ENCODE data around the gene SMAP1. TPM values are rescaled to one million over a fixed set of nuclear protein-coding genes. Genes with fewer than 3 reads are reported as not detected.

SMAP1 gene
- total RNA-seq, 2 donors from 2014 or later, result 13.7 to 26.0 TPM

GRCh38 chr6:70668499-70668812, 773 bp downstream of the SMAP1 start:
- no peak for TF ChIP-seq CTCF (IDR thresholded peaks at IDR 0.05)
- ATAC-seq (ENCODE audit: insufficient number of reproducible peaks, low FRiP score, low read depth) (no peak), DNase-seq (ENCODE audit: low spot score) (no peak)
- Histone ChIP-seq H3K36me3 (no peaks in the 10 kb centered on the region), H3K4me3 (peak overlapping the region; percentile 90), H3K27me3 (replicated peaks; ENCODE audit: insufficient read depth) (no peaks in the 10 kb centered on the region), H3K9me3 (no peaks in the 10 kb centered on the region), H3K4me1 (ENCODE audit: control insufficient read depth in 1 of 2, low read depth in 2 of 2) (peaks cover 9 to 26% of the 10 kb centered on the region in 2 donors), H3K27ac (peak overlapping the region; percentile 76 to 89)

GRCh38 chr6:70669133-70669532, 1.4 kb downstream of the SMAP1 start:
- Histone ChIP-seq H3K9me3 (no peaks in the 10 kb centered on the region), H3K27ac (no peak overlapping the region), H3K27me3 (replicated peaks; ENCODE audit: insufficient read depth) (no peaks in the 10 kb centered on the region), H3K4me1 (ENCODE audit: control insufficient read depth in 1 of 2, low read depth in 2 of 2) (peaks cover 9 to 26% of the 10 kb centered on the region in 2 donors), H3K4me3 (peak overlapping the region; percentile 90), H3K36me3 (no peaks in the 10 kb centered on the region)
- DNase-seq (ENCODE audit: low spot score), result no peak
- no peak for ATAC-seq (ENCODE audit: insufficient number of reproducible peaks, low FRiP score, low read depth)
- TF ChIP-seq CTCF (IDR thresholded peaks at IDR 0.05), result no peak

- Histone ChIP-seq H3K9me3 (no peaks in the 10 kb centered on the region), H3K27ac (no peak overlapping the region), H3K36me3 (no peaks in the 10 kb centered on the region), H3K27me3 (replicated peaks; ENCODE audit: insufficient read depth) (no peaks in the 10 kb centered on the region), H3K4me3 (no peak overlapping the region), H3K4me1 (ENCODE audit: control insufficient read depth in 1 of 2, low read depth in 2 of 2) (peaks cover 9 to 20% of the 10 kb centered on the region in 2 donors)
- TF ChIP-seq CTCF (IDR thresholded peaks at IDR 0.05), result no peak
- DNase-seq (ENCODE audit: low spot score) (no peak), ATAC-seq (ENCODE audit: insufficient number of reproducible peaks, low FRiP score, low read depth) (no peak)
These were observed 4.9 kb downstream of the SMAP1 start for GRCh38 chr6:70672549-70672948.

GRCh38 chr6:70673054-70673453, 5.4 kb downstream of the SMAP1 start:
- Histone ChIP-seq H3K27ac (no peak overlapping the region), H3K36me3 (no peaks in the 10 kb centered on the region), H3K4me1 (ENCODE audit: control insufficient read depth in 1 of 2, low read depth in 2 of 2) (peaks cover 9 to 20% of the 10 kb centered on the region in 2 donors), H3K9me3 (no peaks in the 10 kb centered on the region), H3K4me3 (no peak overlapping the region), H3K27me3 (replicated peaks; ENCODE audit: insufficient read depth) (no peaks in the 10 kb centered on the region)
- ATAC-seq (ENCODE audit: insufficient number of reproducible peaks, low FRiP score, low read depth), result no peak
- DNase-seq (ENCODE audit: low spot score), result no peak
- no peak for TF ChIP-seq CTCF (IDR thresholded peaks at IDR 0.05)

GRCh38 chr6:70673601-70674000, 5.9 kb downstream of the SMAP1 start:
- H3K27ac ChIP-seq, result no peak overlapping the region
- no peak for DNase-seq (ENCODE audit: low spot score)
- TF ChIP-seq CTCF (IDR thresholded peaks at IDR 0.05), result no peak
- H3K36me3 ChIP-seq, result no peaks in the 10 kb centered on the region
- no peak overlapping the region for H3K4me3 ChIP-seq
- no peak for ATAC-seq (ENCODE audit: insufficient number of reproducible peaks, low FRiP score, low read depth)
- H3K9me3 ChIP-seq, result no peaks in the 10 kb centered on the region
- H3K4me1 ChIP-seq (ENCODE audit: control insufficient read depth in 1 of 2, low read depth in 2 of 2), result peaks cover 8 to 18% of the 10 kb centered on the region in 2 donors
- no peaks in the 10 kb centered on the region for H3K27me3 ChIP-seq (replicated peaks; ENCODE audit: insufficient read depth)
